Raji (cell line): ENCODE data around the gene TRIM73.
"Not testable (repeated sequence)": the region's sequence is repeated elsewhere in the genome, so short reads cannot be mapped to it uniquely, and the experiment has no call there.

ENCODE experiments used
- POLR2A ChIP-seq: IDR thresholded peaks from 2 replicates; pipeline ENCODE4 v1.6.1; 2011; ENCODE audit warnings: low read depth, low read length, control low read depth; ENCODE audit not compliant: insufficient read depth

TRIM73 gene

GRCh38 chr7:75395329-75395728 lies at the start of gene TRIM73:
Gene TRIM73, plus strand, starts transcription at chr7:75395629. Its CDS starts 3,305 bp downstream, at chr7:75398934.
- not testable (repeated sequence) for TF ChIP-seq POLR2A

- TF ChIP-seq POLR2A: peak; percentile 50
Observed at GRCh38 chr7:75358671-75359541, 36.5 kb upstream of the TRIM73 start.

GRCh38 chr7:75442465-75443111 lies 47.2 kb downstream of the TRIM73 start:
- 0 out of 2 replicates have a peak, but pooled peaks have one; percentile 37 for TF ChIP-seq POLR2A
